Measurements from ENCODE around the gene EPHA5.

DNA sequence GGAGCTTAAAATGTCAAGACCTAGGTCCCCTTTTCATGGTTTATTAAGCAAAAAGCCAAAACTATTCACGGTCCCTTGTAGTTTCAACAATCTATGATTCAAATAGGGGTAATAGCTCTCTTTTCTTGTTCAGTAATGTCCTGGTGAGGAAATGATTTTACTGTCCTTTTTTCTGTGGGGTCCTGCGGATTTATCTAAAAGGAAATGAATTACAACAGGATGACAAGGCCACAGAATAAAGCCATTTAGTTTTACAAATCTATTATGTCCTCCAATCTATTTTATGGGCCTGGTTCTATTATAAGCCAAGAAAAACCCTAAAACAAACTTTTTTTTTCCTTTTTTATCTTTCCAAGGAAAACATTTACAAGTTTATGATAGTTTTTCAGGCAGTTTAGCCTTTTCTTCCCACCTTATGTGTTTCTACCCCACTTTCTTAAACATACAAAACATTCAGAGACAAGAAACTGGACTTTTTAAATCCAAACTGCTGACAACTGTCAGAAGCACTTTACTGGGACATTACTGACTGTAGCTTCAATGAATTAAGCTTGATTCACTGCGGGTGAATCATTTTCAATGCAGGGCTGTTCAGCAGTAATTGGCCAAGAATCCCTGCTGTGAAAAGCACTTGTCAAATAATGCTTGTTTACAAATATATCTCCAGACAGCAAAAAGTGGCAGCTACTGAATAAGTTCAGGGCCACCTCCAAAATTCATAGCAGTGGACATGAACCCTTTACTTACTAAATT is 4.3 kb downstream of the EPHA5 start:
- TF ChIP-seq EP300 (IDR thresholded peaks at IDR 0.05) (no peak), POLR2A (IDR thresholded peaks at IDR 0.05) (no peak), POLR2AphosphoS5 (IDR thresholded peaks at IDR 0.05) (no peak)
- TF ChIP-seq, protein P1, sequence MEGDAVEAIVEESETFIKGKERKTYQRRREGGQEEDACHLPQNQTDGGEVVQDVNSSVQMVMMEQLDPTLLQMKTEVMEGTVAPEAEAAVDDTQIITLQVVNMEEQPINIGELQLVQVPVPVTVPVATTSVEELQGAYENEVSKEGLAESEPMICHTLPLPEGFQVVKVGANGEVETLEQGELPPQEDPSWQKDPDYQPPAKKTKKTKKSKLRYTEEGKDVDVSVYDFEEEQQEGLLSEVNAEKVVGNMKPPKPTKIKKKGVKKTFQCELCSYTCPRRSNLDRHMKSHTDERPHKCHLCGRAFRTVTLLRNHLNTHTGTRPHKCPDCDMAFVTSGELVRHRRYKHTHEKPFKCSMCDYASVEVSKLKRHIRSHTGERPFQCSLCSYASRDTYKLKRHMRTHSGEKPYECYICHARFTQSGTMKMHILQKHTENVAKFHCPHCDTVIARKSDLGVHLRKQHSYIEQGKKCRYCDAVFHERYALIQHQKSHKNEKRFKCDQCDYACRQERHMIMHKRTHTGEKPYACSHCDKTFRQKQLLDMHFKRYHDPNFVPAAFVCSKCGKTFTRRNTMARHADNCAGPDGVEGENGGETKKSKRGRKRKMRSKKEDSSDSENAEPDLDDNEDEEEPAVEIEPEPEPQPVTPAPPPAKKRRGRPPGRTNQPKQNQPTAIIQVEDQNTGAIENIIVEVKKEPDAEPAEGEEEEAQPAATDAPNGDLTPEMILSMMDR (IDR thresholded peaks at IDR 0.05) = no peak

Data from sigmoid colon (tissue), 4 donors.